GM04504 (cell line): ENCODE results near the gene TANC1.
"Not testable (repeated sequence)": the region's sequence is repeated elsewhere in the genome, so short reads cannot be mapped to it uniquely, and the experiment has no call there.

Experiments
- DNase-seq: peaks from one replicate; pipeline ENCODE4 v3.0.0-alpha.2; 2012; ENCODE audit warnings: low read depth

The TANC1 gene

GRCh38 chr2:159089543-159089942 lies 121.1 kb downstream of the TANC1 start:
- DNase-seq = no peak

- no peak for DNase-seq
These were observed 122.2 kb downstream of the TANC1 start for GRCh38 chr2:159090514-159091201.

- no peak for DNase-seq
These were observed 122.9 kb downstream of the TANC1 start for GRCh38 chr2:159091381-159091780.

- no peak for DNase-seq
These were observed 123.5 kb downstream of the TANC1 start for GRCh38 chr2:159091976-159092375.

GRCh38 chr2:159093497-159093896 lies 125.1 kb downstream of the TANC1 start:
- no peak for DNase-seq

- DNase-seq = peak; percentile 84
These were observed 125.8 kb downstream of the TANC1 start for GRCh38 chr2:159094173-159094737.

GRCh38 chr2:159095813-159096212 lies 127.4 kb downstream of the TANC1 start:
- no peak for DNase-seq

GRCh38 chr2:159096302-159096855 lies 127.9 kb downstream of the TANC1 start:
- not testable (repeated sequence) for DNase-seq

- DNase-seq = no peak
These were observed 128.5 kb downstream of the TANC1 start for GRCh38 chr2:159096901-159097300.

- no peak for DNase-seq
These were observed 129.9 kb downstream of the TANC1 start for GRCh38 chr2:159098361-159098760.

- no peak for DNase-seq
These were observed 130.5 kb downstream of the TANC1 start for GRCh38 chr2:159098921-159099411.

- no peak for DNase-seq
These were observed 133.5 kb downstream of the TANC1 start for GRCh38 chr2:159101755-159102489.

- no peak for DNase-seq
These were observed 135.0 kb downstream of the TANC1 start for GRCh38 chr2:159103411-159103810.

- no peak for DNase-seq
These were observed 137.7 kb downstream of the TANC1 start for GRCh38 chr2:159106109-159106508.

GRCh38 chr2:159108181-159108893 lies 139.9 kb downstream of the TANC1 start:
- DNase-seq = no peak

- no peak for DNase-seq
These were observed 141.1 kb downstream of the TANC1 start for GRCh38 chr2:159109517-159109916.

GRCh38 chr2:159110784-159111183 lies 142.3 kb downstream of the TANC1 start:
- no peak for DNase-seq

GRCh38 chr2:159111346-159111927 lies 143.0 kb downstream of the TANC1 start:
- no peak for DNase-seq

GRCh38 chr2:159114835-159115234 lies 146.4 kb downstream of the TANC1 start:
- no peak for DNase-seq

- DNase-seq = no peak
These were observed 148.5 kb downstream of the TANC1 start for GRCh38 chr2:159116922-159117321.

- no peak for DNase-seq
These were observed 149.2 kb downstream of the TANC1 start for GRCh38 chr2:159117658-159118057.
